ENCODE data around the gene PACSIN1. TPM values are rescaled to one million over a fixed set of nuclear protein-coding genes. Genes with fewer than 3 reads are reported as not detected.
"Not testable (repeated sequence)": the region's sequence is repeated elsewhere in the genome, so short reads cannot be mapped to it uniquely, and the experiment has no call there.

Gene PACSIN1
- total RNA-seq, 1 experiment from 2014 or later, result not detected

DNA sequence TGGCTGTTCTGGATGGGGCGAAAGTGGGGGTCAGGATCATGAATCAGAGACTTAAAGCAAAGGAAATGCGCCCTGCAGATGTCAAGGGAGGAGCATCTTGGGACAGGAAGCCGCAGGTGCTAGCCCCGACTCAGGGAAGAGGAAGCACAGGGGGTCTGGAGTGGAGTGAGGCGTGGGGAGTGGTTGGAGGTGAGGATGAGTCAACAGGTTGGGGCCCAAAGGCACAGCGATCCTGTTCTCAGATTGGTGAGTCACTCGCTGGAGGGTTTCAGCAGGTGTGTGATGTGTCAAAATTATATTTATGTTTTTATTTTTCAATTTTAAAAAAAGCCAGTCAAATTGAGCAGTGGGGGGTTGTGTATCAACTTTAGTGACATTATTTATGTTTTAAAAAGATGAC is 19.0 kb downstream of the PACSIN1 start:
- no peak for DNase-seq (ENCODE audit: low read depth)

DNA sequence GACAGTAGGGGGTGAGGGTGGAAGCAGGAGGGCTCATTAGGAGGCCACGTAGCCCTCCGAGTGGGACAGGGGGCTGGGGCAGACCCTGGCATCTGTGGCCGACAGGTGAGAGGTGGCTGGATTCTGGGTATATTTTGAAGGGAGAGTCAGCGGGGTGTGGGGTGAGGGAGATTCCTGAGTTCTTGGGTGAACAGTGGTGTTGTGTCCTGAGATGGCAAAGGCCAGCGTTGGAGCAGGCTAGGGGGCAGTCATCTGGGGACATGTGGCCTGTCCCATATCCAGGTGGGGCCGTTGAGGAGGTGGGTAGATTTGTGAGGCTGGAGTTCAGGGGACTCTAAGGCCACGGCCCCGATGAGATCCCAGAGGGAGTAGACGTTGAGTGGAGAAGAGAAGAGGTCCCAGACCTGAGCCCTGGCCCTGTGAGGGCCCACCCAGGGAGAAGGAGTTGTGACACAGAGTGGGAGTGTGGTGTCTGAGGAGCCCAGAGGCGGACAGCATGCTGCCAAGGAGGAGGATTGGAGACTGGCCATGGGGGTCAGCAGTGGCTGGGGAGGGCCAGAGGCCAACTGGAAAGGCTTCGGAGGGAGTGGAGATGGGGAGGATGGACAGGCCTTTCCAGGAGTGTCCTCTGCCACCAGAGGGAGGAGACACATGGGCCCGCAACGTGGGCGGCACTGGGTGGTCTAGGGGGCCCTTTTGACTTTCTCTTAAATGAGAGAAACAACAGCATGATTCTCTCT is 19.6 kb downstream of the PACSIN1 start:
- no peak for DNase-seq (ENCODE audit: low read depth)

DNA sequence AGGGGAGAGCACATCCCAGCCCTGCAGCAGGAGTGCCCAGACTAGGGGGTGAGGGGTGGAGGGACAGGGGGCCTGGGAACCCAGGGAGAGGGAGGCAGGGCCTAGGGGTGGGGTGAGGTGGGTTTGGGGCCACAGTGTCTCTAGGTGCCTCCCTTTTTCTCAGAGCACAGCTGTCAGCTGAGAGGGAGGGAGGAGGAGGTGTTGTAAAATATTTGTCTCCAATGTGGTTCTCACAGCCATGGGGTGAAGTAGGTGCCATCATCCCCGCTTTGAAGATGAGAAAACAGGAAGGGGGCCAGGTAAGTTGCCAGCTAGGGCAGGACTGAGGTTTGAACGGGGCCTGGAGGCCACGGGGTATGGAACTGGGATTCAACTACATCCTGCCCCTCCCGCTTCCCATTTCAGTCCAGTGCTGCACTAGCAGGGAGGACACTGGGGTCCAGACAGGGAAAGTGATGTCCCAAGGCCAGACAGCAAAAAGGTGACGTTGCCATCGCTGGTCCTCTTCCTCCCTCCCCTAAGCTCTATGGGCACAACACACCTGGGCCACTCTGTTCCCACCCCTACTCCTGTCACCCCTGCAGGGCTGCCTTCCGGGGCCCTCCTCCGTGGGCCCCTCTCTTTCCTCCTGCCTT is 20.3 kb downstream of the PACSIN1 start:
- DNase-seq (ENCODE audit: low read depth), result no peak

DNA sequence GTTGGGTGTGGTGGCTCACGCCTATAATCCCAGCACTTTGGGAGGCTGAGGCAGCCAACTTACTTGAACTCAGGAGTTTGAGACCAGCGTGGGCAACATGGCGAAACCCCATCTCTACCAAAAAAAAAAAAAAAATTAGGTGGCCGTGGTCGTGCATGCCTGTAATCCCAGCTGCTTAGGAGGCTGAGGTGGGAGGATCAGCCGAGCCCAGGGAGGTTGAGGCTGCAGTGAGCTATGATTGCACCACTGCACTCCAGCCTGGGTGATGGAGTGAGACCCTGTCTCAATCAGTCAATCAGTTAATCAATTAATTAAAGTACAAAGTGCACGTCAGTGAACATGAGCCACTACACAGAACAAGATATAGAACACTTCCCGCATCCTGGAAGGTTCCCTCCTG is 21.0 kb downstream of the PACSIN1 start:
- not testable (repeated sequence) for DNase-seq (ENCODE audit: low read depth)

DNA sequence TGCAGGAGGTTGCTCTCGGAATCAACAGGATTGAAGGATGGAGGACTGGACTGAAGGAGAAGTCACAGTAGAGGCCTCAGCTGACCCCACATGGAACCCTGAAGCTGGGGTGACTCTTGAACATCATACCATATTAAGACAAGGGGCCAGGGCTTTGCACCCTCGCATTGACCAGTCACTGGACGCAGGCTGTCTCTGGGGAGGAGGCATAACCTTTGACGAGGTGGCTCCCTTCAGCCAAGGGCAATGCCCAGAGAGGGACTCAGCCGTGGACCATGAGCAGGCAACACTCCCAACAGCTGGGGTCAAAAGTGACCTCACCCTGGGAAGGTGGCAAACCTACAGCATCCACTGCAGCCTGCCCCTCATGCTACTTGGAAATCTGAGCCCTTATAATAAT is 21.7 kb downstream of the PACSIN1 start:
- DNase-seq (ENCODE audit: low read depth), result no peak

DNA sequence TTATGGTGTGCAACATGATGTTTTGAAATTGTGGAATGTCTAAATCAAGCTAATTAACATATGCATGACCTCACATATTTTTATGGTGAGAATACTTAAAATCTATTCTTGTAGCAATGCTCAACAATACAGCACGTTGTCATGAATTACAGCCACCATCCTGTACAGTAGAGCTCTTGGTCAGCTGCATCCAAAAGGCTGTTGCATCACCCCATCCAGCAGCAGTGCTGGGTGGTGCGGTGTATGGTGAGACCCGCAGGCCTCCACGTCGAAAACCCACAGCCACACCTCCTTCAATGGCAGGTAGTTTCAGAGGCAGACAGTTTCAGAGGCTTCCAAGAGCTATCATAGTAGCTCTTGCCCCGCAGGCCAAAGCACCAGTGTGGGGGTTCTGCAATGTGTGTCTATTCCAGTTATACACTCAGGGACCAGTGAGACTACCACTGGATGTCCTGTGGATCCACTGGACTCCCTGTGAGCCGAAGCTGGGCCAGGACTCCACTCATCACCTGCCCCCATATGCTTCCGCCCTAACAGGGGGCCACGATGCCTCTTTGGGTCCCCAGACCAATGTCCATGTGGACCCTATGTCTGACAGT is 23.4 kb downstream of the PACSIN1 start:
- DNase-seq (ENCODE audit: low read depth), result no peak

DNA sequence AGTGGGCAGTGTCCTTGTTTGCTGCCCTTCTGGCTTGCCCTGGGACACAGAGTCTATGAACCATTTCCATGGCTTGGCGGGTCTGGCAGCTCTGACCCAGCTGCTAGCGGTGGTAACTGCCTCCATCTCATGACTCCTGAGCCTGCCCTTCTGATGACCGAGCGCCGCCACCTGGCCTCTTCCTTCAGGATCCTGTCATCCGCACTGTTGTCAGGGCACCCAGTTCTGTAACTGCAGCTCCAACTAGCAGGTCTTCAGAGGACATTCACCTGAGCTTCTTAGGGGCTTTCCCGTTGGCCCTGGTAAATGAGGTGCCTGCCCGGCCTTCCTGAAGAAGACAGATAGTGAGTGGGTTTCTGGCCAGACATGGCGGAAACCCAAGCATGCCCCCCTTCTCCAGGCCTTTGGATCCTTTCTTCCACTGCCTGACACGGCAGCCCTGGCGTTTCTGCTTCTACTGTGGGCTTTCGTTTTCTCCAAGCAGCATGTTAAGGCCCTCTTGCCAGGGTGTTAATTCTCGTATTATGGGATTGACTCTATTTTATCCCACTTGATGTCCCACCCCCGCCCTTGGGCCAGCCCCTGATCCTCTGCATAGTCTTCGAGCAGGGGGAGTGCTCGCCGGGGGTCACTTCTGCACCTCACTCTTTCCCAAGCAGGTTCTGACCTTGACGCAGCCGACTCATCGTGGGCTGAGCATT is 24.7 kb downstream of the PACSIN1 start:
- no peak for DNase-seq (ENCODE audit: low read depth)

DNA sequence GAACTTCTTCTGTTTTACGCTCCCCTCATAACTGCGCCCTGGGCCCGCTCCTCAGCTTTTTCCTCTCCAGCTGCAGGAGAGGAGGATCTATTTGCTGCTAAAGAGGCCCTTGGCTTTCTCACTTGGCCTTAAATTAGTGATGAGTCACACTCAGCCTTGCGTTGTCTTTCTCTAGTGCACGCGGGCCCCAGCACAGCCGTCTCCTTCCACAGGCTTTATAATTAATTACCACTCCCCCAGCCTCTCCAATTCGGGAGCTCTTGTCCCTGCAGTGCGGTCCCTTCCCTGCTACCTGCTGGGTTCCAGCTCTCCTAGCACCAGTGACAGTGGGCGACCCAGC is 25.2 kb downstream of the PACSIN1 start:
- DNase-seq (ENCODE audit: low read depth), result peak; percentile 30

DNA sequence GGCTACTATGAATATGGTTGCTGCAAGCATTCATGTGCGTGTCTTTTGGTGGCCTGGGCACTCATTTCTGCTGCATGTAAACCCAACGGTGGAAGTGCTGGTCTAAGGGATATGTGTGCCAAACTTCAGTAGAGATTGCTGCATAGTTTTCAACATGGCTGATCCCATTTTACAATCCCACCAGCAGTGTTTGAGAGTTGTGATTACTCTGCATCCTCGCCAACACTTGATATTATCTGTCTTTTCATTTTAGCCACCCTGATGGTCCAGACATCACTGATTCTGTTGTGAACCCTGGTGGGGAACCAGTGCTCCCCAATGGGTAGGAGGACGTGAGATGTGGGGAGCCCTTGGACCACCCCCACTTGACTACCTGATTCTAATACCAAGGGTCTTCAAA is 27.5 kb downstream of the PACSIN1 start:
- no peak for DNase-seq (ENCODE audit: low read depth)

DNA sequence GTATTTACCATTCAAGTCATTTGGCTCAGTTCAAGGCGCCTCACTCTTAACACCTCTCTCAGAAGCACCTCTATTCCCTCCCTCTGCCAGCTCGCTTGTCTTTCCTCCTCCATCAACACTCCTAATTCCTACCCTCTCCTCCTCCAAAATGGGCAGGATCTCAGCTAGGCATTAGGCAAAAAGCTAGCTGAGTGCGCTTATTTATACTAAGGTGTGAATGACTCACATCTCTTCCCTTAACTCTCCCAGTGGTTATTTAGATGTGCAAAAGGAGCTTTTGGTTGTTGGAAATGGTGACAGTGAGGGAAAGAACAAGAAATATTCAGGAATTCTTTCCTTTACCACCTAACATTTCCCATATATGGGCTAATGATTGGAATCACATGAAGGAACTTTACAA is 29.1 kb downstream of the PACSIN1 start:
- DNase-seq (ENCODE audit: low read depth), result no peak

DNA sequence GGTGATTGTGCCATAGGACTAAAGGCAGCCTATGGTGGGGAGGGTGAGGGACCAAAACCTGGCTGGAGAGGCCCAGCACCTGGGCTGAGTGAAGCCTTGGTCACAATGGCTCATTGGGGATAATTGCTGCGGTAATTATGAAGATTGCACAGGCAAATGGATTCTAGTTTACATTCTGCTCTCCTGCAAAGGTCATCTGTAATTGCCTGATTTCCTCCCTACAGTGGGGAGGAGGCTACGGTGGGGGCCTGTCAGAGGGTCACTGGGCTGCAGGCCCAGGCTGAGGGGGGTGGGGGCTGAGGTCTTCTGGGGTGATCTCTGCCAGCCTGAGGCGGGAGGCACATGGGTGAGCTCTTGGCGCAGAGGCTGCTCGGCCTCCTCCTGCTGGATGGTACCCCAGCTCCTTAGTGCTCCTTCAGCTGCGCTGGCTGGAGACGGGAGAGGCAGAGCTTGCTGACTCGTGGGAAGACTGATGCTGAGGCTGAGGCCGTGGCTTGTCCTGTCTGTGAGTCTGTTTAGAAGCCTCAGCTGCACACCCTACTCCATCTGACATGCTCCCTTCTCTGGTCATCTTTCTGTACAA is 30.3 kb downstream of the PACSIN1 start:
- no peak for DNase-seq (ENCODE audit: low read depth)

DNA sequence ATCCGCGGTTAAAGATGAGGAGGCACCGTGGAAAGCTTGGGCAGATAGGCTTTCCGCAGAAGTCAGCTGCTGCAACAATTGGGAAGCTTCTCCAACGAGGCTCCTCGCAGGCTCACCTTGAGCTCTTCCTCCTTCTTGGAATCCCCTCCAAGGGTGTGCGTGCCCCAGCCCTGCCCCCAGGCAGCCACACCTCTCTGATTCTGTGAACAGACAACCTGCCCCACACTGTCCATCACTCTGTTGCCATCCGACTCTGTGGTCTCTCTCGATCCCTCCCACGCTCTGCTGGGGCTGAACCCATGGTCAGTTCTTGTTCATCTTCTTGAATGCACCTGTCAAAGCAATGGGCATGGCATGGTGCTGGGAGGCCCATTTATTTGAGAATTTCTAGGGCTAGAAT is 31.5 kb downstream of the PACSIN1 start:
- no peak for DNase-seq (ENCODE audit: low read depth)

DNA sequence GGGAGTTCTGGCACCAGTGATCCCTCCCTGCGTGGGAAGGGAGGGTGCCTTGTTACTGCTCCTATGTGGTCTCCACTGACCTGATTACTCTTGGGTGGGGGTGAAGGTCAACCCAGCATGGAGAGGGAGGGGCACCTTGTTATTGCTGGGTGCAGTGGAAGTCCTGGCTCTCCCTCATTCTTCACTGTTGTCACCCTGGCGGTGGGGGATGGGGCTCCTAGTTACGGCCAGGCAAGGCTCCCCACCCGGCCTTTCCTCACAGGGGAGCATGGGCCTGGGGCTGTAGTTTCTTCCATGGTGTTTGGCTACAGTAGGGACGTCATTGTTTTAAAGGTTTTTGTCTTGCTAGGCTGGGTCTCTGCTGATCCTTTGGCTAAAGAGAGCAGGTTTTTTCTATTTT is 40.8 kb downstream of the PACSIN1 start:
- no peak for DNase-seq (ENCODE audit: low read depth)

DNA sequence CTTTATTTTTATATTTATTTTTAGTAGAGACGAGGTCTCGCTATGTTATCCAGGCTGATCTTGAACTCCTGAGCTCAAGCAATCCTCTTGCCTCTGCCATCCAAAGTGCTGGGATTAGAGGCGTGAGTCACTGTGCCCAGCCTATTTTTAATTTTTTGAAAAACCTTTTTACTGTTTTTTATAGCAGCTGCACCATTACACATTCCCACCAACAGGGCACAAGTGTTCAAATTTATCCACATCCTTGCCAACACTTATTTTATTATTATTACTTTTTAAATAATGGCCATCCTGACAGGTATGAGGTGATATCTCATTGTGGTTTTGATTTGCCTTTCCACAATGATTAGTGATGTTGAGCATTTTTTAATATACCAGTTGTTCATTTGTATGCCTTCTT is 42.5 kb downstream of the PACSIN1 start:
- no peak for DNase-seq (ENCODE audit: low read depth)

DNA sequence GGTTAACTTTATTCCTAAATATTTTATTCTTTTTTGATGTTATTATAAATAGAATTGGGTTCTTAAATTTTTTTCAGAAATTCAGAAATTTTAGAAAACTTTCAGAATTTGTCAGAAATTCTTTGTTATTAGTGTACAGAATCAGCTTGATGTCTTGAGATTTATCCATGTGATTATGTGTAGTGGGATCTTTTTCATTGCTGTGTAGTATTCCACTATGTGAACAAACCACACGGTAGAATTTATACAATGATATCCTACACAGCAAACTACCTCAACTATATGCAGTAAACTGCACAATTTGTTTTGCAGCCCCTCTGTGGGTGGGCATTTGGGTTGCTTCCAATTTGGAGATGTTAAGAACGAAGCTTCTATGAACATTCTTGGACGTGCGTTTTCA is 43.9 kb downstream of the PACSIN1 start:
- DNase-seq (ENCODE audit: low read depth), result no peak

DNA sequence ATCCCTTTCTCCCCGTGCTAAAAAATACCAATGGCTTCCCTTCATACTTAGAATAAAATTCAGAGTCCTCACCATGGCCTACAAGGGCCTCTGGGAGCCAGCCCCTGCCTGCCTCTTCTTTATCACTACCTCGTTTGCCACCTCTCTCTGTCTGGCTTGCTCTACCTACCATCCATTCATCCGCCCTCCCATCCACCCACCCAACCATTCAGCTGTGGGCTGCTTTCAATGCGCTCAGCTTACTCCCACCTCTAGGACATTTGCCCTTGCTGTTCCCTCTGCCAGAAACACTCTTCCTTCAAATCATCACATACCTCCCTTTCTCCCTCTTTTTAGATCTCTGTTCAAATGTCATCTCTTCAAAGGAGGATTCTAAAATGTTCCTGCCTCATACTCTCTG is 44.4 kb downstream of the PACSIN1 start:
- no peak for DNase-seq (ENCODE audit: low read depth)

DNA sequence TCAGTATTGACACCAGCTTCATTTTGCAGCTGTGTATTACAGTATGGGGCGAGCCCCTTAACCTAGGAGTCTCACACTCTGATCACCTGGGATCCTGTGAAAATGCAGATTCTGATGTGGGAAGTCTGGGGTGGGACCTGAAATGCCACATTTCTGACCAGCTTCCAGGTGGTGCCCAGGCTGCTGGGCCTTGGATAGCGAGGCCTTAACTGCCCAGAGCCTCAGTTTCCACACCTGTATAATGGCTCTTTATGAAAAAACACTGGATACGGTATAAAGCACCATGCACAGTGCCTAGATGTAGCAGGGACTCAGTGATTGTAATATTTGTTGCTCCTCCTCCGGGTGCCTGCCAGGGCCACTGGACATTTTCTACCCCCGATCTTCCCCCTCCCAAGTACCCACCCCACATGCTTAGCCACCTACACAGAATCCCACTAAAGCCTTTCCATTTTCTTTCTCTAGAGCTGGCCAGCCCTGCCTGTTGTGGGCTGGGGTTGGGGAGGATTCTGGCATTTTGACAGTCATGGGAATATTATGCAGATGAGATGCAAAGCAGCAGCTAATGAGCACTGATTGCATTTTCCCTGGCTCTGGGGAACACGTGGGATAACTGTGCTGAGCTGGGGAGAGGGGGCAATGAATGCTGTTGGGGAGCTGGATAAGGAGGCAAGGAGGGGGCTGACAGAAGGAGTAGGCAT is 45.5 kb downstream of the PACSIN1 start:
- no peak for DNase-seq (ENCODE audit: low read depth)

DNA sequence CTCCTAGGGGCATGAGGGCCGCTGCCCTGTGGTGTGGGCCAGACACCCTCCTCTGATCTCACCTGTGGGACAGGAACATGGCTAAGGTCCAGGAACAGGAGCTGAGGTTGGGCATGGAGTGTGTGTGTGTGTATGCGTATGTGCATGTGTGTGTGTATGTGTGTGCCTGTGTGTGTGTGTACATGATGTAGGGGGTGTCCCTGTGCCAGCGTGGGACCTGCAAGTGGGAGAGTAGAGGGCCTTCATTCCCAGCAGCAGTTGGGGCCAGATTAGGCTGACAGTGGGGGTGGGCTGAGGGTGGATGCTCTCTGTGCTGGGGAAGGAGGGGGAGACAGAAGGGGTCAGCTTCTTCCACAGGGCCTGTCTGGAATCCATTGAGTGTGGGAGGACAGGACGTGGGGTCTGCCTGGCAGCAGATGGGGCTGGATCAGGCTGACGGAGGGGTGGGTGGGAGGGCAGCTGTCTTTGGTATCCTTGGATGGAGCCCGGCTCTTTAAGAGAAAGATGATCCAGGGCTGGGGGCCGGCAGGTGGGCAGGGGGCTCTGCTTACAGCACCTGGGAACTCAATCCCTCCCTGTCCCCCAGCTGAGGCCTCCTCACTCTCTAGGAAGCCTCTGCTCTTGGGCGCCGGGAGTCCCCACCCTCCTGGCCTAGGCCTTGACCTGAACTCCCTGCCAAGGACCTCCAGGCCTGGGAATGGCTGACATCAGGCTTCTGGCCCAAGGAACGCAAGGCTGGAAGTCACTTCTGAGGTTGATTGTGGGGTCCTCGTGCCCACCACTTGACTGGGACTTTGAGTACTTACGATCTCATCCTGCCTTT is 46.2 kb downstream of the PACSIN1 start:
- no peak for DNase-seq (ENCODE audit: low read depth)

DNA sequence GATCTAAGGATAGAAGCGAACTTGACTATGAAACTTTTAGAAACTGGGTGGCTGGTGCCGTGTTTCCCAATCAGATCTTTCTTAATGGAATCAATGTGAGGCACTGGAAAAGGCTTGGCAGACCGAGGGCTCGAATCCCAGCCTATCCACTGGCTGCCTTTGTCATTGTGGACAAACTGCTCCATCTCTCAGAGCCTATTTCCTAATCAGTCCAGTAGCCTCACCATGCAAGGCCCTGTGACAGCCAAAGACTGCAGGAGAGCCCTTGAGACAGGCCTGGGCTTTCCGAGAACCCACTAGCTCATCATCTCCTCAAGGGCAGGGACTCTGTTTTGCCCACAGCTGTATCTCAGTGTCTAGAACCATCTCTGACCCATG is 46.9 kb downstream of the PACSIN1 start:
- DNase-seq (ENCODE audit: low read depth), result no peak

DNA sequence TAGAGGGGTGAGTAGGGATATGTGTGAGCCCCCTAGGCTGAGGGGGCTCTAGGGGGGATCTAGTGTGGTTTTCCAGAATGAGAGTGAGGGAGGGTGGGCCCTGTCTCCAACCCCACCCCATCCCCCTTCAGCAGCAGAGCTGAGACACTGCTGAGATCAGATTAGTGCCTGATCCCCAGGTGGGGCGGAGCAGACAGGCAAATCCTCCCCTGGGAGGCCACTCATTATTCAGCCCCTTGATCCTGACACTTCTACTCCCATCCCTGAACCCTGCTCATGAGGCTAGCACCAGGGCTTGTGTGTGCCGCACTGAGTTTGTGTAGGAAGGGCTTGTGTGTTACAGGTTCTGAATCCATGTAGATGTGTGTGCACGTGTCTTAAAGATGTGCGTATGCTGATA is 47.8 kb downstream of the PACSIN1 start:
- DNase-seq (ENCODE audit: low read depth), result no peak

DNA sequence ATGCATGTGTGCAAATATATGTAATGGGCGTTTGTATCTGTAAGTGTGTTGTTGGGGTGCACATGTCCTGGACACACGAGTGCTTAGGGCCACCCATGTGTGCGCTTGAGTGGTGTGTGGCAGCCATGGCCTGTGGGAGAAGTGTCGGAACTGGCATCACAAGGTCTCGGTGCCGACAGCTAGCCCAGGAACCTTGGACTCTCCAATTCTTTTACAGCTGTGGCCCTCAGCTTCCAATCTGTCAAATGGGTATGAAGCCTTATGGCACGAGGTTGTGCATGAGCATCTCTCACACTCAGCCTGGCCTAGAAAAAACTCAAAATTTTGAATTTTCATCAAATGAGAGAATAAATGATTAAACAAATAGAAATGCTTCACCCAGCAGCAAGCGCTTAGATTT is 48.2 kb downstream of the PACSIN1 start:
- no peak for DNase-seq (ENCODE audit: low read depth)

All from RPMI7951 (cell line).